ENCODE results near the gene PLTP. TPM values are rescaled to one million over a fixed set of nuclear protein-coding genes. Genes with fewer than 3 reads are reported as not detected.

The PLTP gene
- total RNA-seq, 3 donors from 2014 or later = 3.1 to 4.2 (median 3.3) TPM

DNA sequence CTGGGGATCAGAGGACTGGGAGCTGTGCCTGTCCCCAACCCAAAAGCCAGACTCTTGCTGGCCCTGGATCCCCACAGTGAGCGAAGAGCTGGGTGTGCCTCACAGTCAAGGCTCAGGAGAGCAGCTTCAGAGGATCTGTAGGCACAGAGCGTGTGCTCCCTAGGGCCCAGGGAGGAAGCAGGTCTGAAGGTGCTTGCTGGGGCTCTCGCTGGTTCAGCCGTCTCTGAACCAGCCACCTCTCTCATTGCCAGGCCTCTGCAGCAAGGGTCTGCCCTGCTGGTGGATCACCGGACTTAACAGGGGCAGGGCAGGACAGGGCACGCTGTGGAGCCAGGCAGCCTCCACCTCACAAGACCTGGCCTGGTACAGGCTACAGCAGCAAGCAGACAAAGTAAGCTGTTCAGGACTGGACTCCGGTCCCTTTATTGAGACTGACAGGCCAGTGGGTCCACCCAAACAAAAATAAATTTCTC, 36.3 kb upstream of the PLTP start:
- H3K4me3 Mint-ChIP-seq = no peak overlapping the region
- H3K36me3 Mint-ChIP-seq (ENCODE audit: insufficient read depth) = peaks cover 36% of the 10 kb centered on the region
- H3K9me3 Mint-ChIP-seq = no peaks in the 10 kb centered on the region
- no peaks in the 10 kb centered on the region for H3K27me3 Mint-ChIP-seq (ENCODE audit: low read depth)
- DNase-seq (no peak), ATAC-seq (no peak)
- peaks cover 29% of the 10 kb centered on the region for H3K4me1 Mint-ChIP-seq (ENCODE audit: low read depth)

DNA sequence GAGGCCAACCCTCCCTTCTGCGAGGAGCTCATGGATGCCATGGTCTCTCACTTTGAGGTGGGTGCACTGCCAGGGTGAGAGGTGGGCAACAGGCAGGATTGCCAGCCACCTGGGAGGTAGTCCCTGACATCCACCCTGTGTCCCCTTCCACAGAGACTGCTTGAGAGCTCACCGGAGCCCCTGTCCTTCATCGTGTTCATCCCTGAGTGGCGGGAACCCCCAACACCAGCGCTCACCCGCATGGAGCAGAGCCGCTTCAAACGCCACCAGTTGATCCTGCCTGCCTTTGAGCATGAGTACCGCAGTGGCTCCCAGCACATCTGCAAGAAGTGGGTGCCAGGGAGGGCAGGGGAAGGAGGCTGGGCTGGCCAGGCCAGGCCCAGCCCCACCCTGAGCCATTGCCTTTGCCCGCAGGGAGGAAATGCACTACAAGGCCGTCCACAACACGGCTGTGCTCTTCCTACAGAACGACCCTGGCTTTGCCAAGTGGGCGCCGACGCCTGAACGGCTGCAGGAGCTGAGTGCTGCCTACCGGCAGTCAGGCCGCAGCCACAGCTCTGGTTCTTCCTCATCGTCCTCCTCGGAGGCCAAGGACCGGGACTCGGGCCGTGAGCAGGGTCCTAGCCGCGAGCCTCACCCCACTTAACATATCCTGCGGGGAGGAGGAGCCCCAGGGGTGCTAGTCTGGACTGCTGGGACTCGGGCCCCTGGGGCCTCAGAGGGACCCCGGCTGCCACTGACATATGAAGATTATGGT, 35.3 kb upstream of the PLTP start:
- H3K9me3 Mint-ChIP-seq = no peaks in the 10 kb centered on the region
- no peak for DNase-seq
- peaks cover 29% of the 10 kb centered on the region for H3K4me1 Mint-ChIP-seq (ENCODE audit: low read depth)
- H3K4me3 Mint-ChIP-seq = no peak overlapping the region
- ATAC-seq = no peak
- no peaks in the 10 kb centered on the region for H3K27me3 Mint-ChIP-seq (ENCODE audit: low read depth)
- H3K36me3 Mint-ChIP-seq (ENCODE audit: insufficient read depth) = peaks cover 35% of the 10 kb centered on the region

DNA sequence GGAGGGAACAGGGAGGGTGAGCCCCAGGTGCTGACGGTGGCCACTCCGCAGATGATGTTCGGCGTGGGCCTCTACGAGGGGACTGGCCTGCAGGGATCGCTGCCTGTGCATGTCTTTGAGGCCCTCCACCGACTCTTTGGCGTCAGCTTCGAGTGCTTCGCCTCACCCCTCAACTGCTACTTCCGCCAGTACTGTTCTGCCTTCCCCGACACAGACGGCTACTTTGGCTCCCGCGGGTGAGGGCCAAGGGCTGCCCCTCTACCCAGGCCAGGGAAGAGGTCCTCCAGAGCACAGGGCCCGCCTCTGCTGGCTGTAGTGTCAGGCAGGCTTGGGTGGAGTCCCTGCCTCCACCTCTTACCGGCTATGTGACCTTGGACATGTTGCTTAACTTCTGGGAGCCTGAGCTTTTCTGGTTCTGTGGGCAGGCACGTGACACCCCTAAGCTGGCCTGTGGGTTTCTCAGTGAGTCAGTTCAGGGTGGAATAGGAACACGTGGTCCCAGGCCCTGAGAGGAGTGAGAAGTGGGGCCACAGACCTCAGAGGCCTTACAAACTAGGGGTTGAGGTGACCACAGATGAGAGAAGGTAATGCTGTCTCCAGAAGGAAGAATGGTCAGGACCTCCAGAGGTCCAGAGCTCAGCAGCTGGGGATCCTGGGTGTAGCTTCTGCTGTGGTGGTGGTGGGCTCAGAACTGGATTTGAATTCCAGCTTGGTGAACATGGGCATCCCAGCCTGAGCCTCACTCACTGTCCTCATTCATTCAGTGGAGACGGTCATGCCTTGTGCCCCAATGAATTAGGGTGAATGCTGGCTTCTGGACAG, 34.4 kb upstream of the PLTP start:
- H3K9me3 Mint-ChIP-seq = no peaks in the 10 kb centered on the region
- H3K4me1 Mint-ChIP-seq (ENCODE audit: low read depth) = peaks cover 26% of the 10 kb centered on the region
- no peaks in the 10 kb centered on the region for H3K27me3 Mint-ChIP-seq (ENCODE audit: low read depth)
- no peak overlapping the region for H3K4me3 Mint-ChIP-seq
- peak; percentile 22 for DNase-seq
- H3K36me3 Mint-ChIP-seq (ENCODE audit: insufficient read depth) = peaks cover 29% of the 10 kb centered on the region
- ATAC-seq = peak; percentile 37 to 57

DNA sequence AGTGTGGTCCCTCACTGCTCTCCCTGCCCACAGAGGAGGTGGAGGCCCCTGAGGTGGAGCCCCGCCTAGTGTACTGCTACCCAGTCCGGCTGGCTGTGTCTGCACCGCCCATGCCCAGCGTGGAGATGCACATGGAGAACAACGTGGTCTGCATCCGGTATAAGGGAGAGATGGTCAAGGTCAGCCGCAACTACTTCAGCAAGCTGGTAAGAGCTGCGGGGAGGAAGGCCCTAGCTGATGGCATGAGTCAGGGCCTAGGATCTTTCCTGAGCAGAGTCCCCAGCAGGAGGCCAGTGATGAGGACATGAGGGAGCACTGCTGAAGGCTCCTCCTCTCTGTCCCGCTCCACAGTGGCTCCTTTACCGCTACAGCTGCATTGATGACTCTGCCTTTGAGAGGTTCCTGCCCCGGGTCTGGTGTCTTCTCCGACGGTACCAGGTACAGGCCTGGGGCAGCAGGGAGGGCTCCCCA, 33.8 kb upstream of the PLTP start:
- H3K9me3 Mint-ChIP-seq = no peaks in the 10 kb centered on the region
- no peak for DNase-seq

DNA sequence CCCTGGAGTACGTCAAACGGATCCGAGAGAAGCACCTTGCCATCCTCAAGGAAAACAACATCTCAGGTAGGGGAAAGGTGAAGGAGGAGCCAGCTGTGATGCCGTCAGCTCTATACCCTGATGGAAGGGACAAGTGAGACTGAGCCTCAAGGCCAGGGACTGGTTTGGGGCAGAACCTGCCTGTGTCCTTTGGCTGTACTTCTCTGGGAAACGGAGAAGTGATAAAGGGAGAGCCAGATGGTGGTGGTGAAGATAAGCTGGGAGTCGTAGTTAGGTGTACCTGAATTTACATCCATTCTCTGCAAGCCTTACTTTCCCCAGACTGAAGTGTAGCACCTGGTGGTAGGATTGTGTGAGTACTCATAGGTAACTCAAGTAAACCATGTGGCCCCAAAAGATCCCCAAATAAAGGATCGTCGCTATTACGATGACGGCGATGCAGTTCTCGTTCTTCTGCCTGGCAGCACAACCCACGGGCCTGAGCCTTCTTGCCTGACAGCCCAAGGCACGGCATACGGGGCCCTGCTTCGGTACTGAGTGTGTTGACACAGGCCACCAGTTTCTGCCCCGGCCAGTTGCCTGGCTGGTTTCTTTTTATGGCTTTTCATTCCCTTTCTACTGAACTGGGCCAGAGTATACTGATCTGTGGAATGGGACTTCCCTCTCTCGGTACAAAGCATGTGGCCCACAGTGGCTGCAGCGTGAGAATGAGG, 33.2 kb upstream of the PLTP start:
- Mint-ChIP-seq H3K36me3 (ENCODE audit: insufficient read depth) (peaks cover 32% of the 10 kb centered on the region), H3K4me1 (ENCODE audit: low read depth) (peaks cover 26% of the 10 kb centered on the region), H3K9me3 (no peaks in the 10 kb centered on the region), H3K4me3 (no peak overlapping the region), H3K27me3 (ENCODE audit: low read depth) (no peaks in the 10 kb centered on the region)
- DNase-seq (no peak), ATAC-seq (no peak)

More for the DNA sequence above, 33.8 kb upstream of the PLTP start:
- ATAC-seq = no peak
- H3K27me3 Mint-ChIP-seq (ENCODE audit: low read depth) = no peaks in the 10 kb centered on the region
- H3K4me3 Mint-ChIP-seq = no peak overlapping the region
- H3K36me3 Mint-ChIP-seq (ENCODE audit: insufficient read depth) = peaks cover 32% of the 10 kb centered on the region
- peaks cover 26% of the 10 kb centered on the region for H3K4me1 Mint-ChIP-seq (ENCODE audit: low read depth)

DNA sequence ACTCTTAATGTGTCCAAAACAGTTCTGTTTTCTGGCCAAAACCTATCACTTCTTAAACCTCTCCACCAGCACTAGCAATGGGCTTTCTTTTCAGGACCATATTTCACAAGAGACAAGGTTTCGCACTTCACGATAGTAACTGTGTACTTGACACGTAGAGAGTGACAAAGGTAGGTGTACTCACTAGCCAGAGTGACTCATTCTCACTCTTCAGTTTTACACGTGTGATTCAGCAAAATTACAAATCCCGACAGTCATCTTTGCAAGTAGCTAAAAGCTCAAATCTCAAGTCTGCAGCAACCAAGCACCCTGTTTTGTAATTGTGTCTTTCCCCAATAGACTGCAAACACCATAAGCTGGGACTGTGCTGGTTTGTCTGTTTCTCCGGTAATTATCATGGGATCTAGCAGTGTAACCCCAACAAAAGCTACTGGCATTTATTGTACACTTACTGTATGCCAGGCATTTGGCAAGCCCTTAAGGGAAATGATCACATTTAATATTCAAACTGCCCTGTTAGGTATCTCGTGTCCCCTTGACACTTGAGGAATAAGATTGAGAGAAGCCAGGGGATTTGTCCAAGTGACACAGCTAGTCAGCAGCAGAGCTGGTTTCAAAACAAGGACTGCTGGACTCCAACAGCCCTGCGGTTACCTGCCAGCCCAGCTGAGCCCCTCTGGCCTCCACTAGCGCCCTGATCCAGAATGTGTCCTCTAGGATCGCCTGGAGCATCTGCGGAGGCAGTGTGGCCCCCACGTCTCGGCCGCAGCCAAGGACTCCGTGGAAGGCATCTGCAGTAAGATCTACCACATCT, 32.4 kb upstream of the PLTP start:
- DNase-seq (no peak), ATAC-seq (peak; percentile 47 to 62)
- no peak overlapping the region for H3K4me3 Mint-ChIP-seq
- no peaks in the 10 kb centered on the region for H3K27me3 Mint-ChIP-seq (ENCODE audit: low read depth)
- peaks cover 26% of the 10 kb centered on the region for H3K4me1 Mint-ChIP-seq (ENCODE audit: low read depth)
- H3K36me3 Mint-ChIP-seq (ENCODE audit: insufficient read depth) = peaks cover 35% of the 10 kb centered on the region
- H3K9me3 Mint-ChIP-seq = no peaks in the 10 kb centered on the region

DNA sequence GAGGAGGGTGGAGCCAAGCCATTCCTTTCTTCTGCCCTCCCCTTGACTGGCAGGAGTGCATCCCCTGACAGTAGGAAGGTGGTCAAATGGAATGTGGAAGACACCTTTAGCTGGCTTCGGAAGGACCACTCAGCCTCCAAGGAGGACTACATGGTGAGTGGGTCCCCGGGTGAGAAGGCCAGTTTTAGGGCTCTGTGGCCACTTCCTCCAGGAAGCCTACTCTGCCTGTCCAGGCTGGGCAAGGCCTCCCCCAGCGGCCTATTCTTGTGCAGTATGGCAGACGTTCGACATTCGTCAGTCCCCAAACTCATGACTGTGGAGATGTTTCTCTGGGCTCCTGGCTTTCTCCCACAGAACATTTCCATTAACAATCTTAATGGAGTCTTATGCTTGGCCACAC, 31.7 kb upstream of the PLTP start:
- Mint-ChIP-seq H3K36me3 (ENCODE audit: insufficient read depth) (peaks cover 32% of the 10 kb centered on the region), H3K4me1 (ENCODE audit: low read depth) (peaks cover 26% of the 10 kb centered on the region), H3K27me3 (ENCODE audit: low read depth) (no peaks in the 10 kb centered on the region), H3K4me3 (no peak overlapping the region), H3K9me3 (no peaks in the 10 kb centered on the region)
- ATAC-seq (no peak), DNase-seq (no peak)

DNA sequence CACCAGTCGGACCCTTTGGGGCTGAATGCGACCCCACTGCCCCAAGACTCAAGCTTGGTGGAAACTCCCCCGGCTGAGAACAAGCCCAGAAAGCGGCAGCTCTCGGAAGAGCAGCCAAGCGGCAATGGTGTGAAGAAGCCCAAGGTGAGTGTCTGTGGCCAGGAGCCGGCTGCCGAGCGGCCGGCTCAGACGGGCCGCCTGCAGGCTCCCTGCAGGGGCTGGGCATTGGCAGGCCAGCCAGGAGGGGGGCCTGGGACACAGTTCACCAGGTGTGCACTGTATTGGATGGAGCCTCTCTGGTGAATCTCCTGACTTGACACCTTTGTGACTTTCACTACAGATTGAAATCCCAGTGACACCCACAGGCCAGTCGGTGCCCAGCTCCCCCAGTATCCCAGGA, 28.5 kb upstream of the PLTP start:
- no peaks in the 10 kb centered on the region for H3K27me3 Mint-ChIP-seq (ENCODE audit: low read depth)
- peaks cover 37% of the 10 kb centered on the region for H3K4me1 Mint-ChIP-seq (ENCODE audit: low read depth)
- no peak for ATAC-seq
- H3K36me3 Mint-ChIP-seq (ENCODE audit: insufficient read depth) = peaks cover 37% of the 10 kb centered on the region
- DNase-seq = no peak
- H3K9me3 Mint-ChIP-seq = no peaks in the 10 kb centered on the region
- H3K4me3 Mint-ChIP-seq = no peak overlapping the region

DNA sequence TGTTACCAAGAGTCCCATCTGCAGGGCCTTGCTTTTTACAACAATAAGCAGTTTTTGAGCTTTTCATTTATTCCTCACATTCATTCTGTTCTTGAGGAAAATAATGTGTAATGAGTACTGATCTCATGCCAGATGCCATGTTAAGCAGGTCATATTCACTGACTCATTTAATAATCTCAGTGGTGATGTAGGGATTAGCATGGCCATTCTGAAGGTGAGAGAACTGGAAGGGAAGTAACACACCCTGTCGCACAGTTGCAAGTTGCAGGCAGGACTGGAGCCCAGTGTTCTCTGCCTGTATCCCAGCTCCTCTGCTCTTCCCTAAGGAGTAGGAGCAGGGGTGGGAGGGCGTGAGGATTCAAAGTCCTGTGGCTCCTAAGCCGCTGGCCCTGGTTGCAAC, 28.1 kb upstream of the PLTP start:
- DNase-seq = no peak
- Mint-ChIP-seq H3K4me3 (no peak overlapping the region), H3K4me1 (ENCODE audit: low read depth) (peaks cover 37% of the 10 kb centered on the region), H3K36me3 (ENCODE audit: insufficient read depth) (peaks cover 36% of the 10 kb centered on the region), H3K27me3 (ENCODE audit: low read depth) (no peaks in the 10 kb centered on the region), H3K9me3 (no peaks in the 10 kb centered on the region)
- no peak for ATAC-seq

DNA sequence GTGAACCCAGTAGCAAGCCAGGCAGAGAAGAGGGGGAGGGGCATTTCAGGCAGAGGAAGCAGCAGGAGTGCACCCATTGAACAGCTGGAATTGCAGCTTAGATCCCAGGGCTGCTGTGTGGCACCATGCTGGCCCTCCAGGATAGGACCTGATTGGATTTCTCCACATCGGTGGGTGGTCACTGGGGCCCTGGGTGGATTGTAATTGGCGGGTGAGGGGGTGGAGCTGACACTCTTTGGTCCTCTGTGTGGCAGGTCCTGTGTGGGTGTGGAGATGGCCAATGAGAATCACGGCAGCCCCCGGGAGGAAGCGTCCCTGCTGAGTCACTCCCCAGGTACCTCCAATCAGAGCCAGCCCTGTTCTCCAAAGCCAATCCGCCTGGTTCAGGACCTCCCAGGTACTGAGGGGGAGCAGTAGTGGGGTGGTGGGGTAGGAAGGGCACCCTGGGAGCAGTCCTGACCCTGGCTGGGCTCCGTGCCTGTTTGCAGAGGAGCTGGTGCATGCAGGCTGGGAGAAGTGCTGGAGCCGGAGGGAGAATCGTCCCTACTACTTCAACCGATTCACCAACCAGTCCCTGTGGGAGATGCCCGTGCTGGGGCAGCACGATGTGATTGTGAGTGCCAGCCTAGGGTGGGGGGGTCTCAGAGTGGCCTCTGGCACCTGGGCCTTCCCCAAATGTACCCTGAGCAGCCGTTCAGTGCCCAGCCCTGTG, 26.9 kb upstream of the PLTP start:
- ATAC-seq (no peak), DNase-seq (no peak)
- no peaks in the 10 kb centered on the region for H3K27me3 Mint-ChIP-seq (ENCODE audit: low read depth)
- H3K4me3 Mint-ChIP-seq = no peak overlapping the region
- H3K4me1 Mint-ChIP-seq (ENCODE audit: low read depth) = peaks cover 26% of the 10 kb centered on the region
- no peaks in the 10 kb centered on the region for H3K9me3 Mint-ChIP-seq
- peaks cover 30% of the 10 kb centered on the region for H3K36me3 Mint-ChIP-seq (ENCODE audit: insufficient read depth)

DNA sequence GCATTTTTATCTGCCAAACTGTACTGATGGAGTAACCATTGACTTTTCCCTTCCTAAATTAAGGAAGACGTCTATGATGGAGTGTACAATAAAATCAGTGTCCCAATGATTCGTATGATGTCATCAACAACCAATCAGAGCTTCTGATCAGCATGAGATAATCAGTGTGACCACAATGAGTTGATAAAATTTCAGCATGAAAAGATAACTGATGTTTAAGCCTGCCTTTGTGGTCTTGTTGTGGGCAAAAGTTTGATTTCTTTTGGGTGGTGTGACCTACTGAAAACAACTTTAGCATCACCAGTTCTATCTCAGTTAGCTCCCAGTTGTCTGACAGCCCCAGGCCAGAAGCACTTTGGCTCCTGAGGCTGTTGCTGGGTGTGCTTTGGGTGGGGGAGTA, 25.8 kb upstream of the PLTP start:
- peaks cover 23% of the 10 kb centered on the region for H3K36me3 Mint-ChIP-seq (ENCODE audit: insufficient read depth)
- peak overlapping the region; percentile 59 for H3K4me3 Mint-ChIP-seq
- no peak for DNase-seq
- no peak for ATAC-seq
- H3K9me3 Mint-ChIP-seq = no peaks in the 10 kb centered on the region
- peaks cover 28% of the 10 kb centered on the region for H3K4me1 Mint-ChIP-seq (ENCODE audit: low read depth)
- no peaks in the 10 kb centered on the region for H3K27me3 Mint-ChIP-seq (ENCODE audit: low read depth)

DNA sequence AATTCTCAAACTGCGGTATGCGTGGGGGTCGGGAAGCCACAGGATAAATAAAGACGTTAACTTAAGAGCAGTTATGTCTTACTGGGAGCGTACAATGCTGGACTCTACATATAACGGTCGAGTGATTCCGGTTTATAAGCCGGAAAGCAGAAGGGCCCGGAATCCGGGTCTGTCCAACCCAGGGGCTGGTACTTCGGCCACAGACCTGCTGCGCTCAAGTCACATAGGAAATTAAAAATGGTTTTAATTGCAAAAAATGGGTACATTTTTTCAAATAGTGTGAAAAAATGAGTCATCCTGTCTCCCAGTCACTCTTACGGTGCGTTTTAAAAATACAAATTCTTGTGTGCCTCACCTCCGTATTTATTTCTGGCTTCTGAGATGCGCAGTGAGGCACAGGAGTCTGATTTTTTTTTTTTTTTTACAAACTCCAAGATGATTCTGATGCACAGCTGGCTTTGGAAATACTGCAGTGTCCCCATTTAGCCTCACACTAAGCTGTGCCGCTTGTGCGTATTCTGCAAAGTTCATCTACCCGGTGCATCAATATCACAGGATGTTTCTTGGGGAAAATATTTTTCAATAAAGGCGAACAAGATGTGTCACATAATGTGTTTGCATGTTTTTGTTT, 23.6 kb upstream of the PLTP start:
- Mint-ChIP-seq H3K27me3 (ENCODE audit: low read depth) (no peaks in the 10 kb centered on the region), H3K9me3 (no peaks in the 10 kb centered on the region), H3K36me3 (ENCODE audit: insufficient read depth) (peaks cover 20% of the 10 kb centered on the region), H3K4me1 (ENCODE audit: low read depth) (peaks cover 28% of the 10 kb centered on the region), H3K4me3 (peak overlapping the region; percentile 87)
- DNase-seq (no peak), ATAC-seq (no peak)
